NCI-H748 (cell line): ENCODE results near the gene ICAM3.

Experiments used
- DNase-seq: peaks from one replicate; lab custom pipeline; 2025; ENCODE audit not compliant: unreplicated experiment; lab: John Stamatoyannopoulos, UW

The ICAM3 gene

GRCh38 chr19:10321417-10321797 is 18.0 kb downstream of the ICAM3 start:
- no peak for DNase-seq

DNA sequence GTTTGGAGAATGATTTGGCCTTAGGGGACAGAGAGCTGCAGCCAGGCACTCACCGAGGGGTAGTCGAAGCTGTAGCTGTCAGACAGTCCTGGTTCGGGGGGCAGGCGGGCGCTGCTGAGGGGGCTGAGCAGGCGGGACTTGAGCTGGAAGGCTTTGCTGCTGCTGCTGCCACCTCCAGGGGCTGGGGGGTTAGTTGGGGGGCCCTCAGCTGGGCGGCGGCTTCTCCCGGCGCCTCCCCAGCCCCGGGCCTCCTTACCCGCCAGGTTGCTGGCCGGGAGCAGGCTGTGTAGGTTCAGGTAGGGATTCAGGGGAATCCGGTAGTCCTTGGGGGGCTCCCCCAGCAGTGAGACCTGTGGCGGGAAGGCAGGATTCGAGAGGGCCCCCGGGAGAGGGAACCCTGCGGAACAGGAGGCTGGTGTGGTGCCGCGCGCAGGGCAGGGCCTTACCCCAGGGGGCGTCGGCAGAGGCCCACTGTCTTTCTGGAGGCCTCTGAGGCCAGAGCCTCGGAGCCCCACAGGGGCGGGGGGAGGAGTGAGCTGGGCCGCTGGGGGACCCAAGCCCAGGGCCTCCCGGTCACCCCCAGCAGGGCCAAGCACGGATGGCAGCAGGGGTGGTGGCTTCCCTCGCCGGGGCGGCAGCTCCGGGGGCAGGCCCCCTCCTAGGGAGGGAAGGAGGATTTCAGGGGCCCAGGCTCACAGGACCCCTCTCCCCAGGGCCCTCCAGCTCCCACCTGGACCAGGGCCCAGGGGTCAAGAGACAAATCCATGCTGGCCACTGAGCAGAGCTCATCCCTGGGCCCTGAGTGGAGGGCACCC is 18.6 kb downstream of the ICAM3 start:
- no peak for DNase-seq

GRCh38 chr19:10318807-10319682 is 20.4 kb downstream of the ICAM3 start:
- no peak for DNase-seq

DNA sequence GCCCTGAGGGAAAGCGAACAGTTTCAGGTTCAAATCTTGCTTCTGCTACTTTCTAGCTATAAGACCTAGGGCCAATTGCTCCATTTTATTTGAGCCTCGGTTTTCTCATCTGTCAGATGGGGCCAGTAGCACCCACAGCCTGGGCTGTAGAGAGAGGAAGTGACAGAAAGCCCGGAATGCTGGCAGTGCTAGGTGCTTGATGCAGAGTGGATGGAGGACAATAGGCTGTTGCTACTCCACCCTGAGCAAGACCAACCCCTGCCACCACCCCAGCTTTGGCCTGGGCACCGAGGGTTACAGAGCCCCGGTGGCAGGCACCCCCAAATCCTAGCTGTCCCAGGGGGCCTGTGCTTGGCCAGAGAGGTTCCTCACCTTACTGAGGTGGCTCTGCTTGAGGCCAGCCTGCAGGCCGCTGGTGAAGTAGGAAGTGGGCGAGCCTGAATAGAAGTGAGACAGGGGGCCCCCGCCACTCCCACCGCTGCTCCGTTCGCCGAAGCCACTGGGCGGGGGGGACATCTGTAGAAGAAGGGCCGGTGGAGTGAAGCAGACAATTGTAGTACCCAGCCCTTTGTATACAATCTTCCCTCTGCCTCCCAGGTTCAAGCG is 21.5 kb downstream of the ICAM3 start:
- no peak for DNase-seq

DNA sequence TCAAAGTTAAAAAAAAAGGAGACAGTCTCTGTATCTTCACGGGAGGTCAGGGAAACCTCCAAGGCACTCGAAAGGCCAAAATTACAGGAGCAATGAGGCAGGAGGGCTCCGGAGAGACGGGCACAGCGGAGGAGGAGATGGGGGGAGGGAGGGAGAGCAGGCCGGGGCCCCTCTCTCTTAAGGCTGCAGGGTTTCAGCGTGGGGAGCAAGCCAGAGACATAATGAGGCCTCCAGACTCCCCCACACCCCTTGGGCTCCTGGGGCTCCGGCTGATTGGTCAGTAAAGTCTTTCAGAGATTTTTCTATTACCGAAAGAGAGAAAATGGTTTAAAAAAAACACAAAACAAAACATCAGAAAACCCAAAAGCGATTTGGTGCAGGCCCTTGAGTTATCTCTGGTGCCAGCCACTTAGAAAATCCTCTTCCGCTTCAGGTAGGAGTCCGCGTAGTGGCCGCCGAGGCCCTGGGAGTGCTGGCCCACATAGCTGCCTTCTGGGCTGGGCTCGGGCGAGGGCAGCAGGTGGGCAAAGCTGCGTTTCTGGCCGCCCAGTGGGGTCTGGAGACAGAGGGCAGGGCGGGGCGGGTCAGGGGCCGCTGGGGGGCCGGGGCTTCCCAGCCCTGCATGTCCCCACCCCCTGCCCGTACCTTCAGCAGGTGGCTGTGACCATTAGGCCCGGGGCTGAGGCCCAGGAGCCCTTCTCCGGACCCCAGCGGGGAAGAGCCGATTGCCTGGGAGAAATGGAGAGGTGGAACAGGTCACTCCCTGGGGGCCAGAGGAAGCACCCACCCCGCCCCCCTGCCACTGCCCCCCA is 22.2 kb downstream of the ICAM3 start:
- DNase-seq: no peak

DNA sequence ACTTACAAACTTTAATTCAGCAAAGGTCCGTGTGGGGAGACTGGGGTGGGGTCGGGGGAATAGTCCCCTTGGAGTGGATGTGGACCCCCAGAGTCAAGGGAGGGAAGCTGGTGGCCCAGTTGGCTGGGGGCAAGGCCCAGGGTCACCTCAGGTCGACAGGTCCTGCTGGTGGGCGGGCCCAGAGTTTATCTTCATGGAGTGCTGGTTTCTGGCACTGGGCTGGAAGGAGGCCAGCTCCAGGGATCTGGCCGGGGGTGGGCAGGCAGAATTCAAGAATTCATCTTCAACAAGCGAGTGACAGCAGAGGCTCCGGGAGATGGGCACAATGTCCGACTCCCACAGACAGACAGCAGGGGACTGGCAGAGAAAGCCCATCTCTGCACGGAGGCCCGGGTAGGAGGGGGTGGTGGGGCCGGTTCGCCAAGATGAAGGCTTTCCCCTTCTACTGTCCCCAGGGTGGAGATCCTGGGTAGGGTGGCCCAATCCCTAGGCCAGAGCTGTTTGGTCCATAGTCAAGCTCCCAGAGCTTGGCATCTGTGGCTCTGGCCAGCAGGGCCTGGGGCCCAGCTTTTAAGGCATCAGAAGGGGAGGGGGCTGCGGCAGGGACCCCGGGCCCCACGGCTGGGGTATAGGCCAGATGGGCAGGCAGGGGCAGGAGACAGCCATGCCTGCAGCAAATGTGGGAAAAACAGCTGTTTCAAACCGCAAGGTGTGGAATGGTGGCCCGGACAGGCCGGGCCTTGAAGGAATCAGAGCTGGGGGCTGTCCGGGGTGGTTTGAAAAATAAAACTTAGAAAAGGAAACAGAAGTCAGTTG is 23.0 kb downstream of the ICAM3 start:
- DNase-seq: no peak

- peak; percentile 91 for DNase-seq
Observed at GRCh38 chr19:10315335-10316214, 23.8 kb downstream of the ICAM3 start, which contains the start of gene FDX2. FDX2 (minus strand) TSS chr19:10316015; CDS start chr19:10315996, 19 bp downstream.

- no peak for DNase-seq
Observed at GRCh38 chr19:10309423-10309822, 30.0 kb downstream of the ICAM3 start, which contains the start of gene ZGLP1. ZGLP1 (minus strand) TSS chr19:10309815.

DNA sequence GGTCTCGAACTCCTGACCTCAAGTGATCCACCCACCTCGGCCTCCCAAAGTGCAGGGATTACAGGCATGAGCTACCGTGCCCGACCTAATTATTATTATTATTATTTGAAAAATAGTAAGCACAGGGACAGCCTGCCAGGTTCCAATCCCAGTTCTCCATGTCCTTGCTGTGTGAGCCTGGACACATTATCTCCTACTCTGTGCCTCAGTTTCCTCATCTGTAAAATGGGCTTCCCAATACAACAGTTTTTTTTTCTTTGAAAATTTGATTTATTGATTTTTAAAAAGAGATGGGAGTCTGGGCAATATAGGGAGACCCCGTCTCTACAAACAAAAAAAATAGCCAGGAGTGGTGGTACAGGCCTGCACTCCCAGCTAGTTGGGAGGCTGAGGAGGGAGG is 33.1 kb downstream of the ICAM3 start:
- no peak for DNase-seq

- DNase-seq: no peak
Observed at GRCh38 chr19:10305139-10305806, 34.2 kb downstream of the ICAM3 start.

DNA sequence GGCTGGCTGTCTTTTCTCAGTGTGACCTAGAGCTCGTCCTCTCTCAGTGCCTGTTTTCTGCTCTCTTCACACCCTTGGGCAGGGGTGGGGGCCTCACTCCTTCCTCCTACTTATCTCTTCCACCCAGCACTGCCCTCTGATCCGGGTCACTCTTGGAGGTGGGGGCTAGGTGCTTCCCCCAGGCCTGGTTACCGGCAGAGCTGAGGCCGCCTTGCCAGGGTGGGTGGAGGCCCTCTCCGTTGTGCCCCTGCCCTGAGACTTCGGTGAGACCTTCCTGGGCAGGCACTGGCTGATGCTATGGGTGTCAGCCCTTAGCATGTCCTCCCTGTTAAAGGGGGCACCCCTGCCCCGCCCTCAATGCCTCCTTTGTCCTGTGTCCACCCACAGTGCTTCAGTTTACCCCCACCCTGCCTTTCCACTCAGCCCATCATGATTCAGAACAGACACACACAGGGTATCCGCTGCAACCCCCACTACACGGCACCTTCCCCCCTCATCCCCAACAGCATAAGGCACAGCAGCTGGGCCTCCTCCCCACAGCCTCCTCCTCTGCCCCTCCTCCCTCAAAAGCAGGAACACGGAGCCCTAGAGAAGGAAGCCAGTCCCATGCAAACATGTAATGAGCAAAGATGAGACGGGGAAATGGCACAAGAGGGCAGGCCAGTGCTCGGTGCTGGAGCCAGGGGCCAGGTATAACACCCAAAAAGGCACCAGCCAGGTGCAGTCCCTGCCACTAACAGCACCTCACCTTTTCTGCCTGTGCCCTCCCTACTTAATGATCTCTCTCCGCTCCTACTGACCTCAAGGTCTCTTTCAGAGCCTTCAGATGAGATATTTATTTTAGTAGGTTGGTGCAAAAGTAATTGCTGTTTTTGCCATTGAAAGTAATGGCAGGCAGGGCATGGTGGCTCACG is 39.6 kb downstream of the ICAM3 start:
- no peak for DNase-seq

DNA sequence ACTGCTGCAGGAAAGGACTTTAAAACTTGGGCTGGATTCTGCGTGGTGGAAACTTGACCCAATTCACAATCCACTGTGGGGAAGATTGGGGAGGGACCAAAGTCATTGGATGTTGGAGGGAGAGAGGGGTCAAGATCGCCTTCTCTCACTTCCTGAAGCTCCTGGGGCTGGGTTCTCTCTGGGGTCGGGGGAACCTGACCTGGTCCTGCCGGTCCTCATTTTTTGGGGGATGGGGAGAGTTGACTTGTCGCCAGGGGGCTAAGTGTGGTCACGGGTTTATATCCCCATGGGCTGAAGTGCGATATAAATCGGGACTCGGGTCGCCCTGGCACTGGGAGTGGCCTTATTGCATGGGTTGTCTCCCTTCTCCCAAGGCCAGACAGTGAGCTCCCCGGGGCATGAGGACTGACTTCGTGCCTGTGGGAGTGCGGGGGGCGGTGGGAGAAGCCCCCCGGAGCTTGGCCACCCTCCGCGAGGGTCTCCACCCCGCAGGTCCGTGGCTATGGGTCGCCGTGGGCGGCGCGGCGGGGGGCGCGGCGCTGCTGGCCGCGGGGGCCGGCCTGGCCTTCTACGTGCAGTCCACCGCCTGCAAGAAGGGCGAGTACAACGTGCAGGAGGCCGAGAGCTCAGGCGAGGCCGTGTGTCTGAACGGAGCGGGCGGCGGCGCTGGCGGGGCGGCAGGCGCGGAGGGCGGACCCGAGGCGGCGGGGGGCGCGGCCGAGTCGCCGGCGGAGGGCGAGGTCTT is 43.4 kb downstream of the ICAM3 start:
- peak; percentile 5 for DNase-seq

DNA sequence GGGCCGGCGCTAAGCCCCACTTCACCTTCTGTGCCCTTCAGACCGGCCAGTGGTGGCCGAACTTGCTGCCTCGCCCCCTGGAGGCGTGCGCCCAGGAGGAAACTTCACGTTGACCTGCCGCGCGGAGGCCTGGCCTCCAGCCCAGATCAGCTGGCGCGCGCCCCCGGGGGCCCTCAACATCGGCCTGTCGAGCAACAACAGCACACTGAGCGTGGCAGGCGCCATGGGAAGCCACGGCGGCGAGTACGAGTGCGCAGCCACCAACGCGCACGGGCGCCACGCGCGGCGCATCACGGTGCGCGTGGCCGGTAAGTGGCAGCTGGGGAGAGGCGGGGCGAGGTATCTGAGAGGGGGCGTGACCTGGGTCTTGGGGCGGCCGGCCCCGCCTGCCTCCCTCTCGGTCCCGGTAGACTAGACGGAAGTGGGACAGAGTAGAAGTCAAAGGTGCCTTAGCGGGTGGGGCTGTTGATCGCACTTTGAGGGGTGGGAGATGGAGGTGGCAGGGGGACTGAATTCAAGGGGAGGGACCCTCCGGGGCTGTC is 44.0 kb downstream of the ICAM3 start:
- DNase-seq: no peak

- no peak for DNase-seq
Observed at GRCh38 chr19:10294368-10294697, 45.1 kb downstream of the ICAM3 start.

DNA sequence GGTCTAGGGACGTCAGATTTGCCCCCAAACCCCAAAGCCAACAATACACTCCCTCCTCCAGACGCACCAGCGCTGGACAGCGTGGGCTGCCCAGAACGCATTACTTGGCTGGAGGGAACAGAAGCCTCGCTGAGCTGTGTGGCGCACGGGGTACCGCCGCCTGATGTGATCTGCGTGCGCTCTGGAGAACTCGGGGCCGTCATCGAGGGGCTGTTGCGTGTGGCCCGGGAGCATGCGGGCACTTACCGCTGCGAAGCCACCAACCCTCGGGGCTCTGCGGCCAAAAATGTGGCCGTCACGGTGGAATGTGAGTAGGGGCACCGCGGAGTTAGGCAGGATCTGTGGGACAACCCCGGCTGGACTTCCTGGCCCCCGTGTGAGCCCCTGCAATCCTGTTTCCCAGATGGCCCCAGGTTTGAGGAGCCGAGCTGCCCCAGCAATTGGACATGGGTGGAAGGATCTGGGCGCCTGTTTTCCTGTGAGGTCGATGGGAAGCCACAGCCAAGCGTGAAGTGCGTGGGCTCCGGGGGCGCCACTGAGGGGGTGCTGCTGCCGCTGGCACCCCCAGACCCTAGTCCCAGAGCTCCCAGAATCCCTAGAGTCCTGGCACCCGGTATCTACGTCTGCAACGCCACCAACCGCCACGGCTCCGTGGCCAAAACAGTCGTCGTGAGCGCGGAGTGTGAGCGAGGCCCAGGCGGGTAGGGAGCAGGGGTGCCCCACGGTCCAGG is 45.6 kb downstream of the ICAM3 start:
- no peak for DNase-seq
